SK-N-SH (cell line): ENCODE measurements around the gene CATSPERD. TPM values are rescaled to one million over a fixed set of nuclear protein-coding genes. Genes with fewer than 3 reads are reported as not detected.

Experiments
- CTCF ChIA-PET: fragments of 300-600, 350-600 bp; formaldehyde crosslinking; extraction: SDS; loops from one replicate; lab custom pipeline; 2021; lab: Yijun Ruan, JAX
- POLR2A ChIA-PET: fragments of 350-600 bp; sonication (Branson Sonifier 250); formaldehyde crosslinking; extraction: SDS; loops from one replicate; lab custom pipeline; 2020; ENCODE audit warnings: antibody characterized with exemption, inconsistent platforms; lab: Yijun Ruan, JAX
- DNase-seq: peaks from one replicate; pipeline ENCODE4 v3.0.0; 2012
- H2AFZ ChIP-seq: fragments of 200-600 bp; sonication (generic); 2 replicates; pipeline ENCODE4 v1.8.1; 2016; ENCODE audit warnings: antibody characterized with exemption, mild to moderate bottlenecking, low read depth
- H3F3A ChIP-seq: fragments of 200-600 bp; sonication (generic); replicated peaks from 2 replicates; pipeline ENCODE3; 2016; ENCODE audit warnings: antibody characterized with exemption, mild to moderate bottlenecking; ENCODE audit not compliant: insufficient read depth
- H3K27ac ChIP-seq, 2 experiments: fragments of 200-500 bp in 1 of 2; fragments of 200-600 bp in 1 of 2; sonication (Bioruptor generic) in 1 of 2; sonication (generic), shearing (Covaris generic) in 1 of 2; 2 replicates each; pipeline versions ENCODE4 v1.5.1 to v1.6.1; 2014 to 2016; ENCODE audit warnings: low read depth in 2 of 2, inconsistent platforms in 1 of 2, low read length in 1 of 2, mild to moderate bottlenecking in 1 of 2, mixed read lengths in 1 of 2
- H3K27me3 ChIP-seq: fragments of 200-600 bp; sonication (generic), shearing (Covaris generic); 2 replicates; pipeline ENCODE4 v1.6.1; 2016; ENCODE audit warnings: mixed run types; ENCODE audit not compliant: insufficient read depth
- H3K36me3 ChIP-seq, 2 experiments: fragments of 200-500 bp in 1 of 2; fragments of 200-600 bp in 1 of 2; sonication (Bioruptor generic) in 1 of 2; sonication (generic) in 1 of 2; replicated peaks in 1 of 2; 2 replicates each; pipeline versions ENCODE3 to v1.5.1; 2014 to 2016; ENCODE audit warnings: low read length in 1 of 2, mild to moderate bottlenecking in 1 of 2; ENCODE audit not compliant: insufficient read depth in 2 of 2, control insufficient read depth in 1 of 2
- H3K4me1 ChIP-seq, 2 experiments: fragments of 200-500 bp in 1 of 2; fragments of 200-600 bp in 1 of 2; sonication (Bioruptor generic) in 1 of 2; sonication (generic), shearing (Covaris generic) in 1 of 2; 2 replicates each; pipeline versions ENCODE4 v1.5.1 to v1.6.1; 2014 to 2016; ENCODE audit warnings: low read depth in 1 of 2, low read length in 1 of 2, mixed run types in 1 of 2; ENCODE audit not compliant: insufficient read depth in 2 of 2, control insufficient read depth in 1 of 2
- H3K4me2 ChIP-seq: fragments of 200-600 bp; sonication (generic), shearing (Covaris generic); 2 replicates; pipeline ENCODE4 v1.6.1; 2017; ENCODE audit warnings: mixed run types
- H3K4me3 ChIP-seq, 2 experiments: fragments of 200-500 bp in 1 of 2; fragments of 200-600 bp in 1 of 2; sonication (Bioruptor generic) in 1 of 2; sonication (generic), shearing (Covaris generic) in 1 of 2; 2 replicates each; pipeline versions ENCODE4 v1.5.1 to v1.8.1; 2014 to 2016; ENCODE audit warnings: low read depth in 2 of 2, inconsistent platforms in 1 of 2, low read length in 1 of 2, mild to moderate bottlenecking in 1 of 2, mixed read lengths in 1 of 2, moderate library complexity in 1 of 2
- H3K79me2 ChIP-seq: fragments of 200-600 bp; sonication (generic); 2 replicates; pipeline ENCODE4 v1.8.1; 2017; ENCODE audit warnings: mild to moderate bottlenecking; ENCODE audit not compliant: insufficient read depth
- H3K9ac ChIP-seq: fragments of 200-600 bp; sonication (generic); 2 replicates; pipeline ENCODE4 v1.6.1; 2017; ENCODE audit warnings: mixed run types
- H3K9me2 ChIP-seq: fragments of 200-600 bp; sonication (generic); 2 replicates; pipeline ENCODE4 v1.6.1; 2017; ENCODE audit warnings: mixed run types
- H3K9me3 ChIP-seq: fragments of 200-600 bp; sonication (generic); 2 replicates; pipeline ENCODE4 v1.6.1; 2017; ENCODE audit warnings: mixed run types, mild to moderate bottlenecking, moderate library complexity
- H4K20me1 ChIP-seq: fragments of 200-600 bp; sonication (generic); 2 replicates; pipeline ENCODE4 v1.6.1; 2017; ENCODE audit warnings: mild to moderate bottlenecking, mixed run types; ENCODE audit not compliant: insufficient read depth
- CTCF ChIP-seq: fragments of 200-600 bp; sonication (generic); IDR thresholded peaks from 2 replicates; pipeline ENCODE4 v1.6.1; 2017; ENCODE audit warnings: antibody characterized with exemption, mild to moderate bottlenecking, moderate library complexity
- ELF1 ChIP-seq: IDR thresholded peaks from 2 replicates; pipeline ENCODE4 v1.4.0; 2012
- FOXJ3 ChIP-seq: sonication (generic); formaldehyde crosslinking; IDR thresholded peaks from 2 replicates; pipeline ENCODE4 v1.5.1; 2020; ENCODE audit warnings: mild to moderate bottlenecking, missing genetic modification reagents
- GABPA ChIP-seq: IDR thresholded peaks from 2 replicates; pipeline ENCODE4 v1.4.0; 2012; ENCODE audit warnings: low read depth, mild to moderate bottlenecking
- MXI1 ChIP-seq: IDR thresholded peaks from 2 replicates; pipeline ENCODE4 v1.6.1; 2012; ENCODE audit warnings: mild to moderate bottlenecking, low read depth, low read length, improper control_type of control experiment
- NFIC ChIP-seq: IDR thresholded peaks from 2 replicates; pipeline ENCODE4 v1.4.0; 2012; ENCODE audit warnings: borderline replicate concordance
- NRF1 ChIP-seq: IDR thresholded peaks from 2 replicates; pipeline ENCODE4 v1.6.1; 2012; ENCODE audit warnings: low read depth, mild to moderate bottlenecking, low read length
- PBX3 ChIP-seq: IDR thresholded peaks from 2 replicates; pipeline ENCODE4; 2012
- RAD21 ChIP-seq: IDR thresholded peaks from 2 replicates; pipeline ENCODE4 v1.6.1; 2012; ENCODE audit warnings: mild to moderate bottlenecking, low read length
- RCOR1 ChIP-seq: fragments of 150-350 bp; IDR thresholded peaks from 2 replicates; pipeline ENCODE4 v1.6.1; 2017; ENCODE audit warnings: antibody characterized with exemption, low read length
- SIN3A ChIP-seq: IDR thresholded peaks from 2 replicates; pipeline ENCODE4 v1.6.1; 2012; ENCODE audit warnings: low read depth, mild to moderate bottlenecking, low read length, moderate library complexity, borderline replicate concordance
- TCF12 ChIP-seq: IDR thresholded peaks from 2 replicates; pipeline ENCODE4 v1.4.0; 2012
- TEAD4 ChIP-seq: IDR thresholded peaks from 2 replicates; pipeline ENCODE4 v1.4.0; 2012; ENCODE audit warnings: mild to moderate bottlenecking, borderline replicate concordance; ENCODE audit not compliant: insufficient read depth
- USF2 ChIP-seq: fragments of 150-350 bp; IDR thresholded peaks from 2 replicates; pipeline ENCODE4 v1.6.1; 2017; ENCODE audit warnings: antibody characterized with exemption, low read length, low read depth, borderline replicate concordance
- YY1 ChIP-seq: IDR thresholded peaks from 2 replicates; pipeline ENCODE4 v1.4.0; 2012; ENCODE audit warnings: low read depth, mild to moderate bottlenecking
- ZBTB33 ChIP-seq: IDR thresholded peaks from 2 replicates; pipeline ENCODE4 v1.4.0; 2012; ENCODE audit warnings: low read depth, borderline replicate concordance
- WGBS: methylation state at CpG from one replicate; pipeline ENCODE4 v1.1.6; 2017; ENCODE audit warnings: low lambda C conversion rate; 5-methylcytosine and 5-hydroxymethylcytosine counted together
- polyA plus RNA-seq, 3 experiments: library from polyadenylated mRNA; depleted of rRNA; stranded (reverse); fragments of >200 nt; gene quantifications; 2 replicates each; pipeline ENCODE4 v1.2.3, GENCODE V29; 2012

Gene CATSPERD
- polyA plus RNA-seq, 1 of the 3 experiments (the other 2 are of a cell fraction), result not detected

- CTCF ChIA-PET, result interaction anchor here (0.8 to 3.7 kb wide), 9 partner anchors 9 to 241 kb away, joined by 3 to 18 read pairs (median 3); no protein-coding TSS in a partner anchor
Measured at GRCh38 chr19:5806905-5807304, 86.5 kb downstream of the CATSPERD start.

GRCh38 chr19:5808120-5808816, 87.8 kb downstream of the CATSPERD start:
- no peaks in the 10 kb centered on the region for H3K9me3 ChIP-seq
- no peaks in the 10 kb centered on the region for H3F3A ChIP-seq
- CTCF ChIA-PET, result interaction anchor here (0.6 to 3.7 kb wide), 9 partner anchors 9 to 214 kb away, joined by 3 to 18 read pairs (median 4); no protein-coding TSS in a partner anchor
- no peaks in the 10 kb centered on the region for H3K79me2 ChIP-seq
- WGBS, result 90% methylated on average over 10 of the region's 21 CpGs
- H3K4me2 ChIP-seq, result no peak overlapping the region
- no peak overlapping the region for H3K27ac ChIP-seq
- H2AFZ ChIP-seq, result no peak overlapping the region
- no peaks in the 10 kb centered on the region for H3K9me2 ChIP-seq
- peaks cover 3 to 10% of the 10 kb centered on the region in 2 experiments; a peak in 1 of 4 replicates for H3K4me1 ChIP-seq
- POLR2A ChIA-PET, result interaction anchor here (1.2 to 1.6 kb wide), 2 partner anchors 20 to 95 kb away, joined by 8 to 15 read pairs; partner anchors contain the start of gene NDUFA11
- peaks cover 6% of the 10 kb centered on the region; the same call in 1 of the 2 replicates for H3K27me3 ChIP-seq
- no peaks in the 10 kb centered on the region for H4K20me1 ChIP-seq
- H3K4me3 ChIP-seq, result no peak overlapping the region
- no peaks in the 10 kb centered on the region for H3K36me3 ChIP-seq
- no peak overlapping the region for H3K9ac ChIP-seq
- DNase-seq, result no peak
- TF ChIP-seq RAD21 (no peak), RCOR1 (no peak), GABPA (no peak), CTCF (no peak), PBX3 (no peak), NRF1 (no peak), FOXJ3 (CRISPR knock-in tag) (no peak), TCF12 (no peak), ZBTB33 (no peak)

More at GRCh38 chr19:5806905-5807304, 86.5 kb downstream of the CATSPERD start:
- Histone ChIP-seq H3K4me2 (no peak overlapping the region), H3K9ac (no peak overlapping the region), H3K79me2 (no peaks in the 10 kb centered on the region), H3K9me3 (no peaks in the 10 kb centered on the region), H3K27me3 (peaks cover 6% of the 10 kb centered on the region; the same call in 1 of the 2 replicates), H2AFZ (no peak overlapping the region), H3F3A (no peaks in the 10 kb centered on the region), H3K36me3 (no peaks in the 10 kb centered on the region), H4K20me1 (no peaks in the 10 kb centered on the region), H3K4me1 (peaks cover 3 to 17% of the 10 kb centered on the region in 2 experiments; a peak in 1 of 4 replicates), H3K4me3 (no peak overlapping the region), H3K9me2 (no peaks in the 10 kb centered on the region), H3K27ac (no peak overlapping the region)
- TF ChIP-seq ELF1 (no peak), SIN3A (no peak), YY1 (no peak), RCOR1 (no peak), TEAD4 (no peak), NFIC (no peak), RAD21 (no peak), CTCF (no peak), USF2 (no peak), MXI1 (no peak)
- no peak for DNase-seq
- POLR2A ChIA-PET, result interaction anchor here (0.6 to 1.5 kb wide), 2 partner anchors 12 to 21 kb away, joined by 3 to 5 read pairs; no protein-coding TSS in a partner anchor
- 98% methylated on average over 4 of the region's 5 CpGs for WGBS
